Measurements from ENCODE around the gene GIPC2.
"Not testable (repeated sequence)": the region's sequence is repeated elsewhere in the genome, so short reads cannot be mapped to it uniquely, and the experiment has no call there.

GIPC2 gene

DNA sequence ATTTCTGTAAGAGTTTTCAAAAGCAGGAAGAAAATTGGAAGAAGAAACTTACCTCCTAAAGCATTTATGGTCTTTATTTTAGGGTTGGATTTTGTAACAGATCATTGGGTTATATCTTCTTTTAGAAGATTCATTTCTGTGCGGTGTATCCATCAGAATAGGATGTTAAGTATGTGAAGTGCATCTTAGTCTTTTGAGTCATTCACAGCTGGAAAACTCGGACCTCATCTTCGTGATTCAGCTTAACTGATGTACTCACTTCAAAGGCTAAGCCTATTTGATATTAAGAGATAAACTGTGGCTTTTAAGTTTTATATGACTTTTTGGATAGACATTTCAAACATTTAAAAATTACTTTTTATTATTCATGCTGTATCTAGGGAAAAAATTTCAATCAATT, 56.3 kb downstream of the GIPC2 start:
- no peaks in the 10 kb centered on the region for H3K36me3 ChIP-seq (replicated peaks)
- H3K4me1 ChIP-seq, result peaks cover 7% of the 10 kb centered on the region; the same call in 1 of the 2 replicates
- in situ Hi-C loops (cut with MboI; ENCODE audit: low sequenced_read_pairs), result loop anchor here (25.0 kb wide), 1 partner anchor 940 kb away; no protein-coding TSS in a partner anchor
- no peaks in the 10 kb centered on the region for H3K27me3 ChIP-seq (ENCODE audit: low read depth)
- H3K9me3 ChIP-seq, result no peaks in the 10 kb centered on the region
- H3K4me3 ChIP-seq, result no peak overlapping the region
- no peak for DNase-seq (ENCODE audit: low spot score in 2 of 2)

DNA sequence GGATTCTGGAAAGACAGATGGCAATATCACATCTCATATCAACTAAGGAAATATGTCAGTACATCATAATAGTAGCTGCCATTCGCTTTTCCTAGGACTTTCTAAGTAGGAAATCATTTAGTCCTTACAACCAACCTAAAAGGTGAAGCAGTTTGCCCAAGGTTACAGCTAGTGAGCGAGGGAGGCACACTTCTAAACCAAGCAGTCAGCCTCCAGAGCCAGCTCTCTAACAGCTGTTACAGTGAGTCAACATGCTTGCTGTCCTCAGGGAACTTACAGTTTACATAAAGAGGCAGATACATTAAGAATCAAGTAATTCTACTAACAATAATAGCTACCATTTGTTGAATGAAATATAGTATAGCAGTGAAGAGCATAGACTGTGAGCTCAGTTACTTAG, 57.1 kb downstream of the GIPC2 start:
- Histone ChIP-seq H3K4me3 (no peak overlapping the region), H3K36me3 (replicated peaks) (no peaks in the 10 kb centered on the region), H3K4me1 (peaks cover 7% of the 10 kb centered on the region; the same call in 1 of the 2 replicates), H3K9me3 (no peaks in the 10 kb centered on the region), H3K27me3 (ENCODE audit: low read depth) (no peaks in the 10 kb centered on the region)
- in situ Hi-C loops (cut with MboI; ENCODE audit: low sequenced_read_pairs), result loop anchor here (25.0 kb wide), 1 partner anchor 941 kb away; no protein-coding TSS in a partner anchor
- no peak for DNase-seq (ENCODE audit: low spot score in 2 of 2)

DNA sequence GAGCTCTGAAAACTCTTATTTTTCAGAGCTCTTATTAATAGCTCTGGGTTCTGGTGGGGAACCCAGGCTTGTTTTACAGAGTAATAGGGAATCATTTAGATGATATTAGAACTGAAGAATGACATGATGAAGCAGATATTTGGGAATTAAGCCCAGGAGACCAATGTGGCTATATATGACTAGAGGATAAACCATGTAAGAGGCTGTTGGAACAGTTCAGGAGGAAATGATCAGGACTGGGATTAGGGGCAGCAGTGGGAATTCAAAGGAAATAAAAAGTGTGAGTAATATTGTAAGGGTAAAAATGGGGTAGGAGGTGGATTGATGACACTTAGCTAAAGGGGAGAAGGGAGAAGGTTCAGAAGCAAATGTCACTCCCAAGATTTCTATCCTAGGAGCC, 58.6 kb downstream of the GIPC2 start:
- H3K27me3 ChIP-seq (ENCODE audit: low read depth), result no peaks in the 10 kb centered on the region
- in situ Hi-C loops (cut with MboI; ENCODE audit: low sequenced_read_pairs), result loop anchor here (25.0 kb wide), 1 partner anchor 942 kb away; no protein-coding TSS in a partner anchor
- DNase-seq (ENCODE audit: low spot score in 2 of 2), result no peak
- H3K9me3 ChIP-seq, result no peaks in the 10 kb centered on the region
- H3K4me3 ChIP-seq, result no peak overlapping the region
- peaks cover 7% of the 10 kb centered on the region; the same call in 1 of the 2 replicates for H3K4me1 ChIP-seq
- H3K36me3 ChIP-seq (replicated peaks), result no peaks in the 10 kb centered on the region

DNA sequence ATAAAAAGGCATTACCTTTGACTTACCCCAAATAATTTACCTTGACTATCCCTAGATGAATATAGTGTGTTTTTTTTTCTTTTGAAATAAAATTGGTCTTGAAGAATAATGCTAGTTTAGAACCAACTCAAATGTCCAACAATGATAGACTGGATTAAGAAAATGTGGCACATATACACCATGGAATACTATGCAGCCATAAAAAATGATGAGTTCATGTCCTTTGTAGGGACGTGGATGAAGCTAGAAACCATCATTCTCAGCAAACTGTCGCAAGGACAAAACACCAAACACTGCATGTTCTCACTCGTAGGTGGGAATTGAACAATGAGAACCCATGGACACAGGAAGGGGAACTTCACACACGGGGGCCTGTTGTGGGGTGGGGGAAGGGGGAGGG, 63.9 kb downstream of the GIPC2 start:
- H3K4me3 ChIP-seq; H3K36me3 ChIP-seq (replicated peaks); H3K9me3 ChIP-seq; DNase-seq (ENCODE audit: low spot score in 2 of 2); H3K4me1 ChIP-seq; H3K27me3 ChIP-seq (ENCODE audit: low read depth): not testable (repeated sequence)
- in situ Hi-C loops (cut with MboI; ENCODE audit: low sequenced_read_pairs), result loop anchor here (25.0 kb wide), 1 partner anchor 947 kb away; no protein-coding TSS in a partner anchor

DNA sequence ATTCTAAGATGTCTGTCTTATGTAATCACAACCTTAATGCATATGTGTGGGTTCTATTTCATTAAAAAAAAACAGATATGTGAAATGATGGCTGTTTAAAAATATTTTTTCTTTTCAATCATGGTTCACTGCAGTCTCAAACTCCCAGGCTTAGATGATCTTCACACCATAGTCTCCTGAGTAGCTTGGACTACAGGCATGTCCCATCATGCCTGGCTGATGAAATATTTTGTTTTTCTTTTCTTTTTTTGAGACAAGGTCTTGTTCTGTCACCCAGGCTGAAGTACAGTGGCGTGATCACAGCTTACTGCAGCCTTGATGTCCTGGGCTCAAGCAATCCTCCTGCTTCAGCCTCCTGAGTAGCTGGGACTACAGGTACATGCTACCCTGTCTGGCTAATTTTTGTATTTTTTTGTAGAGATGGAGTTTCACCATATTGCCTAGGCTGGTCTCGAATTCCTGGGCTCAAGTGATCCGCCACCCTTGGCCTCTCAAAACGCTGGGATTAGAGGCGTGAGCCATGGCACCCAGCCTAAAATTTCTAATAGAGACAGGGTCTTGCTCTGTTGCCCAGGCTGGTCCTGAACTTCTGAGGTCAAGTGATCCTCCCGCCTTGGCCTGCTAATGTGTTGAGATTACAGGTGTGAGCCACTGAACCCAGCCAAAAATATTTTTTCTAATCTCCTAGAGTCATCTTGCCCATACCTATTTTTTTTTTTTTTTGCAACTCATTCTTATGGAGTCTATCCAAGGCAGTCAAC, 67.6 kb downstream of the GIPC2 start:
- no peaks in the 10 kb centered on the region for H3K4me1 ChIP-seq
- no peak overlapping the region for H3K4me3 ChIP-seq
- no peaks in the 10 kb centered on the region for H3K27me3 ChIP-seq (ENCODE audit: low read depth)
- H3K9me3 ChIP-seq, result no peaks in the 10 kb centered on the region
- in situ Hi-C loops (cut with MboI; ENCODE audit: low sequenced_read_pairs), result loop anchor here (25.0 kb wide), 1 partner anchor 951 kb away; no protein-coding TSS in a partner anchor
- no peak for DNase-seq (ENCODE audit: low spot score in 2 of 2)
- no peaks in the 10 kb centered on the region for H3K36me3 ChIP-seq (replicated peaks)

DNA sequence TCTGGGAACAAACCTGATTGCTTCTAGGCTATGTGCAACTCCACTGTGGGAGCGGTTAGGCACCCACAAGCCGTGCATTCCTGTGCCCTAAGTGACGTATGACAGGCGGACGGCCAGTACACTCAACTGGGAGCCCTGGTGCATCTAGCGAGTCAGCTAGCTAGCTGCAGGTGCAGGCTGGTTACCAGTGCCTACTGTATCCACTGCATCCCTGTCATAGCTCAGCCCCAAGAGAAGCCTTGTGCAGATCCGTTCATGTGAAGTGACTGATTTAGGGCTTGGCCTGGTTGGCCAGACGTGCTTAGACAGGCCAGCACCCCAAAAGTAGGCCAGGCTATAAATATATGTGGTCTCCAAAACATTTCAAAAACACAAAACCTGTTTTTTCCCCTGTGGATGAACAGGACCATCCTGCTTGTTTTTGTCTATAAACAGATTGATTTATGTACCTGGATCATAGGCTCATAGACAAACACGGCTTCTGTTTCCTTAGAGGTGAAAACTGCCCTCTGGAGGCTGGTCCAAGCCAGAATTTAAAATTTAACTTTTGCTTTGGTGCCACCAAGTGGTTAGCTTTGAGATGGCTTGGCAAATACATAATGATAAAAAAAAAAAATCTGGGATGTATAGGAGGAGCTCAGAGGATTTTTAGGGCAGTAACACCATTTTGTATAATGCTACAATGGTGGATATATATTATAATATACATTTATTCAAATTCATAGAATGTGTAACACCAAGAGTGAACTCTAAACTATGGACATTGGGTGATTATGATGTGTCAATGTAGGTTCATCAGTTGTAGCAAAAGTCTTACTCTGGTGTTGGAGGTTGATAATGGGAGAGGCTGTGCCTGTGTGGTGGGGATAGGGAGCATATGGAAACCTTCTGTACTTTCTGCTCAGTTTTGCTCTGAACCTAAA, 68.5 kb downstream of the GIPC2 start:
- no peaks in the 10 kb centered on the region for H3K27me3 ChIP-seq (ENCODE audit: low read depth)
- no peaks in the 10 kb centered on the region for H3K9me3 ChIP-seq
- peak; percentile 73 to 74 for DNase-seq (ENCODE audit: low spot score in 2 of 2)
- in situ Hi-C loops (cut with MboI; ENCODE audit: low sequenced_read_pairs), result loop anchor here (25.0 kb wide), 1 partner anchor 952 kb away; no protein-coding TSS in a partner anchor
- H3K4me1 ChIP-seq, result no peaks in the 10 kb centered on the region
- H3K36me3 ChIP-seq (replicated peaks), result no peaks in the 10 kb centered on the region
- H3K4me3 ChIP-seq, result no peak overlapping the region

DNA sequence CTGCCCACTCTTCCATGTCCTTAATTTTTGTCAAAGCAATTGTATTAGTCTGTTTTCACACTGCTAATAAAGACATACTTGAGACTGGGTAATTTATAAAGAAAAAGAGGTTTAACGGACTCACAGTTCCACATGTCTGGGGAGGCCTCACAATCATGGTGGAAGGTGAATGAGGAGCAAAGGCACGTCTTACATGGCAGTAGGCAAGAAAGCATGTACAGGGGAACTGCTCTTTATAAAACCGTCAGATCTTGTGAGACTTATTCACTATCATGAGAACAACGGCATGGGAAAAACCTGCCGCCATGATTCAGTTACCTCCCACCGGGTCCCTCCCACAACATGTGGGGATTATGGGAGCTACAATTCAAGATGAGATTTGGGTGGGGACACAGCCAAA, 74.7 kb downstream of the GIPC2 start:
- in situ Hi-C loops (cut with MboI; ENCODE audit: low sequenced_read_pairs), result loop anchor here (25.0 kb wide), 1 partner anchor 958 kb away; no protein-coding TSS in a partner anchor

DNA sequence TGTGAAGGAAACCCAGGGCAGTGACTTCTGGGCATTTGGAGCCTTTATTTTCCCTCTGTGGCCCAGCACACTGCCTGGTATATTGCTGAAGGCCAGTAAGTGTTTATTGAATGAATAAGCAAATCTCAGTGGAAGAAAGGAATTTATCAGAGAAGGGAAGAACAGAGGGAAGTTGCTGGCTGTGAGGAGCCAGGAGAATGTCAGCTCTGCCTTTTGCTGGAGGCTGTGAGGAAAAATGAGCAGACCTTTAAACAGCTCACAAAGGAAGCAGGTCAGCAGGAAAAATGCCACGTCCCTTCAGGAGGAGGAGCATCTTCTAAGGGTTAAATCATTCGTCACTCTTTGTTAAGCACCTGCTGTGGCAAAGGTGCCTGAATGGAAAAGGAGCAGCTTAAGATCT, 75.9 kb downstream of the GIPC2 start:
- Histone ChIP-seq H3K36me3 (replicated peaks) (no peaks in the 10 kb centered on the region), H3K4me1 (no peaks in the 10 kb centered on the region), H3K9me3 (no peaks in the 10 kb centered on the region), H3K4me3 (no peak overlapping the region), H3K27me3 (ENCODE audit: low read depth) (no peaks in the 10 kb centered on the region)
- in situ Hi-C loops (cut with MboI; ENCODE audit: low sequenced_read_pairs), result loop anchor here (25.0 kb wide), 1 partner anchor 959 kb away; no protein-coding TSS in a partner anchor
- DNase-seq (ENCODE audit: low spot score in 2 of 2), result no peak

More for the DNA sequence above, 74.7 kb downstream of the GIPC2 start:
- not testable (repeated sequence) for DNase-seq (ENCODE audit: low spot score in 2 of 2); H3K4me1 ChIP-seq; H3K9me3 ChIP-seq; H3K36me3 ChIP-seq (replicated peaks); H3K4me3 ChIP-seq; H3K27me3 ChIP-seq (ENCODE audit: low read depth)

DNA sequence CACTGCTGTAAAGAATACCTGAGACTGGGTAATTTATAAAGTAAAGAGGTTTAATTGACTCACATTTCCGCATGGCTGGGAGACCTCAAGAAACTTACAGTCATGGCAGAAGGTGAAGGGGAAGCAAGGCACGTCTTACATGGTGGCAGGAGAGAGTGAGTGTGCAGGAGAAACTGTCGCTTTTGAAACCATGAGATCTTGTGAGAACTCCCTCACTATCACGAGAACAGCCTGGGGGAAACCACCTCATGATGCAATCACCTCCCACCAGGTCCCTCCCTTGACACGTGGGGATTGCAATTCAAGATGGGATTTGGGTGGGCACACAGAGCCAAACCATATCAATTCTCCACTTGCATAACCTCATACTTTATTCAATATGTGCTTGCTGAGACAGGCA, 76.6 kb downstream of the GIPC2 start:
- Histone ChIP-seq H3K27me3 (ENCODE audit: low read depth) (no peaks in the 10 kb centered on the region), H3K4me1 (no peaks in the 10 kb centered on the region), H3K4me3 (no peak overlapping the region), H3K36me3 (replicated peaks) (no peaks in the 10 kb centered on the region), H3K9me3 (no peaks in the 10 kb centered on the region)
- in situ Hi-C loops (cut with MboI; ENCODE audit: low sequenced_read_pairs), result loop anchor here (25.0 kb wide), 1 partner anchor 960 kb away; no protein-coding TSS in a partner anchor
- no peak for DNase-seq (ENCODE audit: low spot score in 2 of 2)

DNA sequence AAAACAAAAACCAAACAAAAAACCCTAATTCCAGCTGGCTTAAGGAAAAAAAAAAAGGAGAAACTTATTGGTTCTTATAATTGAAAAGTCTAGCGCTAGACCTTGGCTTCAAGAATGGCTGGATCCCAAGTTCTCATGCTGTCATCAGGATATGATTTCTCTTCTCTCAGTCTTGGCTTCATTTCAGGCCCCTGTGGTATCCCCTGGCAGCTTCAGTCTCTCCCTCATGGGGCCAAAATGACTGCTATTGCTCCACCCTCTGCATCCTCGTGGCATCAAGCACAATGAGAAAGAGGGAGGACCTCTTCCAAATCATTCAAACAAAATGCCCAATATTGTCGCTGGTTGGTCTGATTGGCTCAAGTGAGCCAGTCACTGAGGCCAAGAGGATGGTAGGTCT, 80.7 kb downstream of the GIPC2 start:
- Histone ChIP-seq H3K9me3 (no peaks in the 10 kb centered on the region), H3K27me3 (ENCODE audit: low read depth) (no peaks in the 10 kb centered on the region; the same call in none of the 2 replicates), H3K4me3 (no peak overlapping the region), H3K36me3 (replicated peaks) (no peaks in the 10 kb centered on the region), H3K4me1 (no peaks in the 10 kb centered on the region)
- in situ Hi-C loops (cut with MboI; ENCODE audit: low sequenced_read_pairs), result no loop called here
- no peak for DNase-seq (ENCODE audit: low spot score in 2 of 2)

DNA sequence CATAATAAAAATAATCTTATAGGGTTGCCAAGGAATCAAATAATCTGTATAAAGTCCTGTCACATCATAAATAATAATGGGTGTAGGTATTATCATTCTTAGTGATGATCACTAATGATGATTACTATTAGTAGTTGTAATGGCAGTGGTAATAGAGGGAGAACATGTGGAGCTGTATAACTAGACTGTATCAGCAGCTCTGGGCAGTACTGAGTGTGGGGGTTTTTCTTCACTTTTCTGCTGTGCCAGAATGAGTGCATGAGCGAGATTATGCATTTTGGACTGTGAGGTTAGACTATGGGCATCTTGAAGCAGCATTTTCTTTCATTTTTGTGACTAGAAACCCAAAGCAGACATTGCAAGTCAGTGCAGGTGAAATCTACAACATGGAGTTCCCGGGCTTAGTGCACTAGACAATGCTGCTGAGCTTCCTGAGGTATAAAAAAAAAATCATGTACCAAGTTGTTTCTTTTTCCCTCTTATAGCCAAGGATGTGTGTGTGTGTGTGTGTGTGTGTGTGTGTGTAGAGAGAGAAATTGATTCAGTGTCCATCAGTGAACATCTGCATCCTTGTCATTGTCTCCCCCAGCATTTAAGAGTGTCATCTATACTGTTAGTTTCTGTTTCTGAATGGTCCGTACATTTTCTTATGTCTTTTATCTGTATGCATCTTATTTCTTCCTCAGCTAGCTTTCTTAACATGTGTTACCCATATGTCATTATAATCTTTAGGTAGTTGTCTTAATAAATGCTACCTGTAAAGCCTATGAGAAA, 86.6 kb downstream of the GIPC2 start:
- DNase-seq (ENCODE audit: low spot score in 2 of 2), result no peak
- Histone ChIP-seq H3K36me3 (replicated peaks) (no peaks in the 10 kb centered on the region), H3K9me3 (no peaks in the 10 kb centered on the region), H3K4me1 (no peaks in the 10 kb centered on the region), H3K27me3 (ENCODE audit: low read depth) (peaks cover 14% of the 10 kb centered on the region), H3K4me3 (no peak overlapping the region)
- in situ Hi-C loops (cut with MboI; ENCODE audit: low sequenced_read_pairs), result loop anchor here (10.0 kb wide), 1 partner anchor 472 kb away; no protein-coding TSS in a partner anchor

DNA sequence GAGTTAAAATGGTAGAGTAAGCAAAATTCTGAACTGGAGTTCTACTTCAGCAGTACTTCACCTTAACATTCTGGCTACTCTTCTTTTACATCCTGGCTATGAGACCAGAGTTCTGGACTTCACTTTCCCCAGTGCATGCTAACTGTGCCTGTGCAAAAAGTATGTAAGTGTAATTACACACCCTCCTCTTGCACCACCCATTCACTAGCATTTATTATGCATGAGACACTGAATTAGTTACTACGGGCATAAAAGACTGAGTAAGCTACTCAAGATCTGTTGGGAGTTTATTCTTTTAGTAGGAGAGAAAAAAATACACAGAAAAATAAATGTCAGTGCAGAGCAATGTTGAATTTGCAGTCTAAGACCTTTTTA, 87.2 kb downstream of the GIPC2 start:
- H3K4me3 ChIP-seq, result no peak overlapping the region
- H3K36me3 ChIP-seq (replicated peaks), result no peaks in the 10 kb centered on the region
- no peaks in the 10 kb centered on the region for H3K9me3 ChIP-seq
- H3K4me1 ChIP-seq, result no peaks in the 10 kb centered on the region
- H3K27me3 ChIP-seq (ENCODE audit: low read depth), result peaks cover 15% of the 10 kb centered on the region
- in situ Hi-C loops (cut with MboI; ENCODE audit: low sequenced_read_pairs), result loop anchor here (10.0 kb wide), 1 partner anchor 472 kb away; no protein-coding TSS in a partner anchor
- no peak for DNase-seq (ENCODE audit: low spot score in 2 of 2)

DNA sequence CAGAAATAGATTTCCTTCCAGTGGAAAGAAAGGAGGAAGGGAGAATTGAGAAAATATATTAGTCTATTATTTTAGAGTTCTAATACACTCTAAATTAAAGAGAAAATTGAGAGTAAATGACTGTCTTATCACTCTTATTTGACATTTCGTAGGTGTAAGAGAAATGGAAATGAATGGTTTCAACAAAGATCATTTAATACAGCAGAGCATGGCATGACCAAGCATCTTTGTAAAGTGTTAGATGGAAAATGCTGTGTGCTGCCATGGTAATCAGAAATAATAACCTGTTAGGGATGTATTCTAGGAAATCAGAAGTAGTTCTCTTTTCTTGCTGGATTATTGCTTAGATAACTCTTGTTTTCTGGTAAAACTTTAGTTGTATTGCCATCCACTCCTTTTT, 90.9 kb downstream of the GIPC2 start:
- in situ Hi-C loops (cut with MboI; ENCODE audit: low sequenced_read_pairs), result loop anchor here (10.0 kb wide), 1 partner anchor 468 kb away; no protein-coding TSS in a partner anchor
- DNase-seq (ENCODE audit: low spot score in 2 of 2), result no peak
- peaks cover 19% of the 10 kb centered on the region for H3K27me3 ChIP-seq (ENCODE audit: low read depth)
- H3K4me3 ChIP-seq, result no peak overlapping the region
- H3K4me1 ChIP-seq, result peaks cover 4% of the 10 kb centered on the region
- no peaks in the 10 kb centered on the region for H3K36me3 ChIP-seq (replicated peaks)
- H3K9me3 ChIP-seq, result no peaks in the 10 kb centered on the region

Data from HAP-1 (cell line).